ENCODE results near the gene PKDREJ. TPM values are rescaled to one million over a fixed set of nuclear protein-coding genes. Genes with fewer than 3 reads are reported as not detected.
A peak's percentile ranks its signal among the peaks of the same experiment; 100 is the strongest.
"Not testable (repeated sequence)": the region's sequence is repeated elsewhere in the genome, so short reads cannot be mapped to it uniquely, and the experiment has no call there.

Gene PKDREJ
- total RNA-seq (2014; rRNA removed; shearing (Covaris generic)) = 0.02 TPM in 1 of 2 replicates, not detected in the other

- Histone ChIP-seq H3K27ac (no peak within 1 kb of the TSS), H3K4me1 (no peaks in the 10 kb centered on the region), H3K36me3 (no peaks in the 10 kb centered on the region), H3K27me3 (no peaks in the 10 kb centered on the region), H3K4me3 (no peak within 1 kb of the TSS), H3K9me3 (replicated peaks) (peaks cover 7% of the 10 kb centered on the region)
- no peak for DNase-seq
Observed at GRCh38 chr22:46263216-46263590, at the start of gene PKDREJ. Gene PKDREJ (minus strand): TSS chr22:46263343. CDS start chr22:46263322, 21 bp downstream.

- not testable (repeated sequence) for H3K9me3 ChIP-seq (replicated peaks); H3K4me3 ChIP-seq; H3K27ac ChIP-seq; DNase-seq; H3K4me1 ChIP-seq; H3K27me3 ChIP-seq
- peaks cover 93% of the 10 kb centered on the region for H3K36me3 ChIP-seq
Observed at GRCh38 chr22:46312848-46313247, 49.7 kb upstream of the PKDREJ start.

GRCh38 chr22:46312056-46312455, 48.9 kb upstream of the PKDREJ start:
- Histone ChIP-seq H3K27me3 (no peaks in the 10 kb centered on the region), H3K4me3 (no peak overlapping the region), H3K36me3 (peaks cover 92% of the 10 kb centered on the region), H3K4me1 (peaks cover 9% of the 10 kb centered on the region), H3K9me3 (replicated peaks) (no peaks in the 10 kb centered on the region), H3K27ac (no peak overlapping the region)
- no peak for DNase-seq

- H3K4me3 ChIP-seq = no peak overlapping the region
- peaks cover 9% of the 10 kb centered on the region for H3K4me1 ChIP-seq
- no peaks in the 10 kb centered on the region for H3K9me3 ChIP-seq (replicated peaks)
- H3K27ac ChIP-seq = no peak overlapping the region
- no peak for DNase-seq
- peaks cover 90% of the 10 kb centered on the region for H3K36me3 ChIP-seq
- H3K27me3 ChIP-seq = no peaks in the 10 kb centered on the region
Observed at GRCh38 chr22:46309526-46310085, 46.5 kb upstream of the PKDREJ start.

GRCh38 chr22:46308283-46308988, 45.3 kb upstream of the PKDREJ start:
- peaks cover 86% of the 10 kb centered on the region for H3K36me3 ChIP-seq
- H3K4me1 ChIP-seq = no peaks in the 10 kb centered on the region; the same call in 1 of the 2 replicates
- no peak for DNase-seq
- no peak overlapping the region for H3K4me3 ChIP-seq
- H3K27ac ChIP-seq = no peak overlapping the region
- H3K27me3 ChIP-seq = no peaks in the 10 kb centered on the region
- no peaks in the 10 kb centered on the region for H3K9me3 ChIP-seq (replicated peaks)

GRCh38 chr22:46303347-46303965, 40.3 kb upstream of the PKDREJ start:
- no peaks in the 10 kb centered on the region for H3K9me3 ChIP-seq (replicated peaks)
- no peak overlapping the region for H3K27ac ChIP-seq
- peaks cover 72% of the 10 kb centered on the region for H3K36me3 ChIP-seq
- no peak for DNase-seq
- H3K4me1 ChIP-seq = no peaks in the 10 kb centered on the region; the same call in none of the 2 replicates
- H3K4me3 ChIP-seq = no peak overlapping the region
- no peaks in the 10 kb centered on the region for H3K27me3 ChIP-seq

- H3K9me3 ChIP-seq (replicated peaks) = no peaks in the 10 kb centered on the region
- no peak for DNase-seq
Observed at GRCh38 chr22:46300491-46300890, 37.3 kb upstream of the PKDREJ start.

GRCh38 chr22:46299101-46299500, 36.0 kb upstream of the PKDREJ start:
- peaks cover 6% of the 10 kb centered on the region for H3K4me1 ChIP-seq
- no peaks in the 10 kb centered on the region for H3K27me3 ChIP-seq
- no peak for DNase-seq
- H3K9me3 ChIP-seq (replicated peaks) = no peaks in the 10 kb centered on the region
- no peak overlapping the region for H3K27ac ChIP-seq
- peaks cover 41% of the 10 kb centered on the region for H3K36me3 ChIP-seq
- no peak overlapping the region for H3K4me3 ChIP-seq

More at GRCh38 chr22:46300491-46300890, 37.3 kb upstream of the PKDREJ start:
- H3K4me3 ChIP-seq = no peak overlapping the region
- H3K27me3 ChIP-seq = no peaks in the 10 kb centered on the region
- no peak overlapping the region for H3K27ac ChIP-seq
- H3K36me3 ChIP-seq = peaks cover 51% of the 10 kb centered on the region
- peaks cover 3% of the 10 kb centered on the region for H3K4me1 ChIP-seq

- Histone ChIP-seq H3K27me3 (no peaks in the 10 kb centered on the region), H3K36me3 (peaks cover 35% of the 10 kb centered on the region), H3K4me3 (peak overlapping the region; percentile 94), H3K4me1 (peaks cover 6% of the 10 kb centered on the region; the same call in 1 of the 2 replicates), H3K27ac (peak overlapping the region; percentile 86), H3K9me3 (replicated peaks) (no peaks in the 10 kb centered on the region)
- peak; percentile 63 to 68 for DNase-seq
Observed at GRCh38 chr22:46297151-46297812, 34.1 kb upstream of the PKDREJ start.

GRCh38 chr22:46296257-46297150, 33.4 kb upstream of the PKDREJ start, which contains the start of gene GTSE1:
Gene GTSE1 (plus strand): TSS chr22:46296870. CDS start chr22:46297401, 531 bp downstream.
- Histone ChIP-seq H3K4me1 (peaks cover 6% of the 10 kb centered on the region; the same call in 1 of the 2 replicates), H3K36me3 (peaks cover 31% of the 10 kb centered on the region), H3K9me3 (replicated peaks) (no peaks in the 10 kb centered on the region), H3K27me3 (no peaks in the 10 kb centered on the region), H3K4me3 (peak within 1 kb of the TSS; percentile 94), H3K27ac (peak within 1 kb of the TSS; percentile 86)
- DNase-seq = peak; percentile 99 to 100

GRCh38 chr22:46295277-46295971, 32.3 kb upstream of the PKDREJ start:
- H3K36me3 ChIP-seq = peaks cover 23% of the 10 kb centered on the region
- H3K4me1 ChIP-seq = peaks cover 6% of the 10 kb centered on the region; the same call in 1 of the 2 replicates
- no peaks in the 10 kb centered on the region for H3K27me3 ChIP-seq
- peak overlapping the region; percentile 94 for H3K4me3 ChIP-seq
- H3K27ac ChIP-seq = peak overlapping the region; percentile 86
- no peaks in the 10 kb centered on the region for H3K9me3 ChIP-seq (replicated peaks)
- DNase-seq = peak in 1 of 2 experiments; percentile 42

GRCh38 chr22:46294784-46295183, 31.6 kb upstream of the PKDREJ start:
- Histone ChIP-seq H3K4me3 (no peak overlapping the region), H3K9me3 (replicated peaks) (no peaks in the 10 kb centered on the region), H3K27me3 (no peaks in the 10 kb centered on the region), H3K4me1 (peaks cover 6% of the 10 kb centered on the region; the same call in 1 of the 2 replicates), H3K36me3 (peaks cover 19% of the 10 kb centered on the region), H3K27ac (no peak overlapping the region)
- DNase-seq = no peak

GRCh38 chr22:46293577-46294260, 30.6 kb upstream of the PKDREJ start:
- Histone ChIP-seq H3K4me3 (no peak overlapping the region), H3K27me3 (no peaks in the 10 kb centered on the region), H3K36me3 (peaks cover 11% of the 10 kb centered on the region), H3K9me3 (replicated peaks) (no peaks in the 10 kb centered on the region), H3K4me1 (peaks cover 6% of the 10 kb centered on the region; the same call in 1 of the 2 replicates), H3K27ac (no peak overlapping the region)
- DNase-seq = no peak
